A549 (cell line): ENCODE measurements around the gene FCSK. TPM values are rescaled to one million over a fixed set of nuclear protein-coding genes. Genes with fewer than 3 reads are reported as not detected.
A peak's percentile ranks its signal among the peaks of the same experiment; 100 is the strongest.

Source experiments
- CBX8 ChIP-seq: fragments of 200-600 bp; sonication (generic); IDR thresholded peaks from 2 replicates; pipeline ENCODE4 v1.6.1; 2016
- CHD2 ChIP-seq: fragments of 150-350 bp; IDR thresholded peaks from 2 replicates; pipeline ENCODE4 v1.6.1; 2014; ENCODE audit warnings: low read length; ENCODE audit not compliant: partially characterized antibody
- CHD4 ChIP-seq: fragments of 200-600 bp; sonication (generic); IDR thresholded peaks from 2 replicates; pipeline ENCODE4 v1.6.1; 2016; ENCODE audit warnings: antibody characterized with exemption, mild to moderate bottlenecking, borderline replicate concordance
- EHF ChIP-seq: fragments of 250-450 bp; sonication (Bioruptor Pico); IDR thresholded peaks from 2 replicates; pipeline ENCODE4 v1.5.0; 2020; ENCODE audit warnings: mild to moderate bottlenecking
- FOSL2 ChIP-seq, 2 experiments: fragments of 450-650 bp in 1 of 2; fragments of >200 bp in 1 of 2; sonication (Bioruptor Twin) in 1 of 2; formaldehyde crosslinking; IDR thresholded peaks; 2 replicates each; pipeline versions ENCODE4 v1.5.0 to v1.6.1; 2016 to 2020; ENCODE audit warnings: mild to moderate bottlenecking in 1 of 2, moderate library complexity in 1 of 2
- FOXS1 ChIP-seq: fragments of 250-450 bp; sonication (Bioruptor Pico); IDR thresholded peaks from 2 replicates; pipeline ENCODE4 v1.5.0; 2020; ENCODE audit warnings: mild to moderate bottlenecking, moderate library complexity
- HDAC2 ChIP-seq: fragments of 200-600 bp; sonication (generic); IDR thresholded peaks from 2 replicates; pipeline ENCODE4 v1.6.1; 2016
- HEYL ChIP-seq: fragments of 250-450 bp; sonication (Bioruptor Pico); IDR thresholded peaks from 2 replicates; pipeline ENCODE4 v1.8.0; 2021; ENCODE audit warnings: mild to moderate bottlenecking, moderate library complexity
- HOXA7 ChIP-seq: fragments of 250-450 bp; sonication (Bioruptor Pico); IDR thresholded peaks from 2 replicates; pipeline ENCODE4 v1.5.0; 2020; ENCODE audit warnings: mild to moderate bottlenecking, moderate library complexity
- HOXB13 ChIP-seq: fragments of 250-450 bp; sonication (Bioruptor Pico); IDR thresholded peaks from 2 replicates; pipeline ENCODE4 v1.5.0; 2020; ENCODE audit warnings: low read depth, mild to moderate bottlenecking, moderate library complexity
- JUN ChIP-seq, 2 experiments: fragments of >200 bp; sonication (Bioruptor Twin); formaldehyde crosslinking; IDR thresholded peaks; 2 replicates in 1 of 2; 3 replicates in 1 of 2; pipeline ENCODE4 v1.6.1; 2016 to 2017
- JUNB ChIP-seq: fragments of >200 bp; sonication (Bioruptor Twin); formaldehyde crosslinking; IDR thresholded peaks from 2 replicates; pipeline ENCODE4 v1.6.1; 2016
- KDM1A ChIP-seq: fragments of 200-600 bp; sonication (generic); IDR thresholded peaks from 2 replicates; pipeline ENCODE4 v1.6.1; 2016; ENCODE audit warnings: low read depth, mild to moderate bottlenecking
- KDM5A ChIP-seq: fragments of 200-600 bp; sonication (generic); IDR thresholded peaks from 2 replicates; pipeline ENCODE4 v1.6.1; 2016; ENCODE audit warnings: antibody characterized with exemption, mild to moderate bottlenecking
- MAFK ChIP-seq: fragments of 450-650 bp; IDR thresholded peaks from 2 replicates; pipeline ENCODE4 v1.6.1; 2014; ENCODE audit not compliant: partially characterized antibody
- MYC ChIP-seq: IDR thresholded peaks from 2 replicates; pipeline ENCODE4 v1.6.1; 2012; ENCODE audit warnings: mild to moderate bottlenecking, inconsistent platforms, low read length, improper control_type of control experiment, borderline replicate concordance
- NFE2L2 ChIP-seq: fragments of 150-350 bp; conservative IDR thresholded peaks from 2 replicates; pipeline ENCODE4 v1.6.1; 2014; ENCODE audit warnings: low read length
- NR3C1 ChIP-seq: fragments of >200 bp; sonication (Bioruptor Twin); formaldehyde crosslinking; IDR thresholded peaks from 3 replicates; pipeline ENCODE4 v1.6.1; 2017
- PHF8 ChIP-seq: fragments of 200-600 bp; sonication (generic); IDR thresholded peaks from 2 replicates; pipeline ENCODE4 v1.6.1; 2016; ENCODE audit warnings: low read depth, mild to moderate bottlenecking, antibody characterized with exemption, moderate library complexity, borderline replicate concordance
- POLR2A ChIP-seq: IDR thresholded peaks from 2 replicates; pipeline ENCODE4 v1.6.1; 2012; ENCODE audit warnings: mild to moderate bottlenecking, low read length
- POLR2AphosphoS2 ChIP-seq: conservative IDR thresholded peaks from 2 replicates; pipeline ENCODE4 v1.6.1; 2012; ENCODE audit warnings: low read length, improper control_type of control experiment, inconsistent platforms
- RAD21 ChIP-seq, 2 experiments: fragments of >200 bp in 1 of 2; sonication (Bioruptor Twin) in 1 of 2; formaldehyde crosslinking in 1 of 2; IDR thresholded peaks in 1 of 2; conservative IDR thresholded peaks in 1 of 2; 2 replicates in 1 of 2; 3 replicates in 1 of 2; pipeline ENCODE4 v1.6.1; 2012 to 2018; ENCODE audit warnings: inconsistent platforms in 1 of 2
- RARB ChIP-seq: fragments of 250-450 bp; sonication (Bioruptor Pico); IDR thresholded peaks from 2 replicates; pipeline ENCODE4 v1.8.0; 2021; ENCODE audit warnings: mild to moderate bottlenecking, moderate library complexity
- RFX5 ChIP-seq: fragments of 450-650 bp; IDR thresholded peaks from 2 replicates; pipeline ENCODE4 v1.7.1; 2014; ENCODE audit warnings: antibody characterized with exemption, mild to moderate bottlenecking, moderate library complexity
- RNF2 ChIP-seq: fragments of 200-600 bp; sonication (generic); IDR thresholded peaks from 2 replicates; pipeline ENCODE4 v1.6.1; 2016; ENCODE audit warnings: low read depth, mild to moderate bottlenecking, antibody characterized with exemption, moderate library complexity, borderline replicate concordance
- SMC3 ChIP-seq: fragments of >200 bp; sonication (Bioruptor Twin); formaldehyde crosslinking; IDR thresholded peaks from 3 replicates; pipeline ENCODE4 v1.6.1; 2018; ENCODE audit warnings: inconsistent platforms
- TFCP2L1 ChIP-seq: fragments of 250-450 bp; sonication (Bioruptor Pico); IDR thresholded peaks from 2 replicates; pipeline ENCODE4 v1.5.0; 2021; ENCODE audit warnings: mild to moderate bottlenecking
- ZSCAN20 ChIP-seq: fragments of 250-450 bp; sonication (Bioruptor Pico); IDR thresholded peaks from 2 replicates; pipeline ENCODE4 v1.8.0; 2022; ENCODE audit warnings: mild to moderate bottlenecking, moderate library complexity
- polyA plus RNA-seq, 4 experiments: library from polyadenylated mRNA; depleted of rRNA in 3 of 4; stranded (reverse); fragments of >200 nt; fragmentation: RNase III in 1 of 4; extraction: RNeasy Plus Mini Kit Qiagen cat#74134 plus additional on column Dnase treatment in 1 of 4; gene quantifications; 2 replicates in 3 of 4; 3 replicates in 1 of 4; pipeline ENCODE4 v1.2.3, GENCODE V29; 2011 to 2017
- TF ChIP-seq, protein P1 (sequence below): fragments of 250-450 bp; sonication (Bioruptor Pico); IDR thresholded peaks from 2 replicates; pipeline ENCODE4 v1.5.0; 2020; ENCODE audit warnings: low read depth, mild to moderate bottlenecking, moderate library complexity
- TF ChIP-seq, protein P2 (sequence below): fragments of 250-450 bp; sonication (Bioruptor Pico); IDR thresholded peaks from 2 replicates; pipeline ENCODE4 v1.5.0; 2021; ENCODE audit warnings: mild to moderate bottlenecking, moderate library complexity, borderline replicate concordance
- TF ChIP-seq, protein P3 (sequence below): fragments of >200 bp; sonication (Bioruptor Twin); formaldehyde crosslinking; IDR thresholded peaks from 2 replicates; pipeline ENCODE4 v1.6.1; 2016
- TF ChIP-seq, protein P4 (sequence below): IDR thresholded peaks from 2 replicates; pipeline ENCODE4 v1.6.1; 2012

FCSK gene
- polyA plus RNA-seq, 2 of the 4 experiments (the other 2 are of a cell fraction), result 5.7 to 6.8 TPM

DNA sequence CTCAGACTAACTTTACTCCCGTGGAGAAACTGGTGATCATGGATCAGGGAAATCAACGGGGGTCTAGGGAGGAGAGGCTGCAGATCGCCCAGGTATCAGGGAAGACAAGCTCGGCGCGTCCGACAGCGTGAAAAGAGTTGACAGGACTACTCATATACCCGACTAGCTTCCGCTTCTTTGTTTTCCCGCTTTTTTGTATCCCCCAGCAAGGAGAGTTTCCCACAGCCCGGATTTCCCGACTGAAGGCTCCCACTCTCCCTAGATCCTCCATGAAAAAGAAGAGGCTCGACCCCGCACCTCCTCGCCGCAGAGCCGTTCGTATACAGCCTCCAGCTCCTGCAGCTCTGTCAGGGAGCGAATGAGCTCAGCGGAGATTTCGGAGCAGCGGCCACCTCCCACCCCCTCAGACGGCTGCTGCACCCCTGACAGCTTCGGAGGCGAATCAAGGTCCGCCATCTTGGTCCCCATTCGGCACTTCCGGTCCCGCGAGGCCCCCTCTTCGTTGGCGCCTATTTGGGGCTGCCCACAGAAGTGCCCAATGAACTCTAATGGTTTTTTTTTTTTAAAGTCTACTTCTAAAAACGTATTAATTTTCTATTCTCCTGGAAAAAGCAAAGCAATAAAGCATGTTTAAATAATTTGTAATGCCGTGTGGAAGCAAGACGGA is 68.8 kb downstream of the FCSK start, which contains the start of gene COG4 (continued):
- TF ChIP-seq FOSL2 (IDR thresholded peaks at IDR 0.05) (no peak), FOSL2 (CRISPR knock-in tag; IDR thresholded peaks at IDR 0.05) (no peak), HDAC2 (peak; percentile 97), POLR2AphosphoS2 (no peak), JUNB (no peak), RARB (CRISPR knock-in tag) (no peak), CHD4 (no peak), MAFK (no peak), MYC (no peak), CHD2 (no peak), EHF (no peak), RNF2 (no peak), JUN (IDR thresholded peaks at IDR 0.05) (no peak; a peak in 1 of 5 replicates), CBX8 (no peak), KDM1A (no peak), HOXB13 (CRISPR knock-in tag) (no peak), SMC3 (no peak), NR3C1 (no peak), RAD21 (conservative IDR thresholded peaks at IDR 0.05 in 1 of 2, IDR thresholded peaks at IDR 0.05 in 1 of 2) (no peak), RFX5 (no peak), PHF8 (no peak), ZSCAN20 (CRISPR knock-in tag) (no peak), KDM5A (peak; percentile 98), HOXA7 (CRISPR knock-in tag) (no peak), POLR2A (peak; percentile 77), FOXS1 (no peak), HEYL (CRISPR knock-in tag) (no peak), NFE2L2 (no peak), TFCP2L1 (CRISPR knock-in tag) (no peak)
- TF ChIP-seq, protein P1, sequence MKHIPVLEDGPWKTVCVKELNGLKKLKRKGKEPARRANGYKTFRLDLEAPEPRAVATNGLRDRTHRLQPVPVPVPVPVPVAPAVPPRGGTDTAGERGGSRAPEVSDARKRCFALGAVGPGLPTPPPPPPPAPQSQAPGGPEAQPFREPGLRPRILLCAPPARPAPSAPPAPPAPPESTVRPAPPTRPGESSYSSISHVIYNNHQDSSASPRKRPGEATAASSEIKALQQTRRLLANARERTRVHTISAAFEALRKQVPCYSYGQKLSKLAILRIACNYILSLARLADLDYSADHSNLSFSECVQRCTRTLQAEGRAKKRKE (CRISPR knock-in tag), result no peak
- TF ChIP-seq, protein P2, sequence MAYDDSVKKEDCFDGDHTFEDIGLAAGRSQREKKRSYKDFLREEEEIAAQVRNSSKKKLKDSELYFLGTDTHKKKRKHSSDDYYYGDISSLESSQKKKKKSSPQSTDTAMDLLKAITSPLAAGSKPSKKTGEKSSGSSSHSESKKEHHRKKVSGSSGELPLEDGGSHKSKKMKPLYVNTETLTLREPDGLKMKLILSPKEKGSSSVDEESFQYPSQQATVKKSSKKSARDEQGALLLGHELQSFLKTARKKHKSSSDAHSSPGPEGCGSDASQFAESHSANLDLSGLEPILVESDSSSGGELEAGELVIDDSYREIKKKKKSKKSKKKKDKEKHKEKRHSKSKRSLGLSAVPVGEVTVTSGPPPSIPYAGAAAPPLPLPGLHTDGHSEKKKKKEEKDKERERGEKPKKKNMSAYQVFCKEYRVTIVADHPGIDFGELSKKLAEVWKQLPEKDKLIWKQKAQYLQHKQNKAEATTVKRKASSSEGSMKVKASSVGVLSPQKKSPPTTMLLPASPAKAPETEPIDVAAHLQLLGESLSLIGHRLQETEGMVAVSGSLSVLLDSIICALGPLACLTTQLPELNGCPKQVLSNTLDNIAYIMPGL (CRISPR knock-in tag), result no peak
- TF ChIP-seq, protein P3, sequence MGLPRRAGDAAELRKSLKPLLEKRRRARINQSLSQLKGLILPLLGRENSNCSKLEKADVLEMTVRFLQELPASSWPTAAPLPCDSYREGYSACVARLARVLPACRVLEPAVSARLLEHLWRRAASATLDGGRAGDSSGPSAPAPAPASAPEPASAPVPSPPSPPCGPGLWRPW, result no peak
- TF ChIP-seq, protein P4, sequence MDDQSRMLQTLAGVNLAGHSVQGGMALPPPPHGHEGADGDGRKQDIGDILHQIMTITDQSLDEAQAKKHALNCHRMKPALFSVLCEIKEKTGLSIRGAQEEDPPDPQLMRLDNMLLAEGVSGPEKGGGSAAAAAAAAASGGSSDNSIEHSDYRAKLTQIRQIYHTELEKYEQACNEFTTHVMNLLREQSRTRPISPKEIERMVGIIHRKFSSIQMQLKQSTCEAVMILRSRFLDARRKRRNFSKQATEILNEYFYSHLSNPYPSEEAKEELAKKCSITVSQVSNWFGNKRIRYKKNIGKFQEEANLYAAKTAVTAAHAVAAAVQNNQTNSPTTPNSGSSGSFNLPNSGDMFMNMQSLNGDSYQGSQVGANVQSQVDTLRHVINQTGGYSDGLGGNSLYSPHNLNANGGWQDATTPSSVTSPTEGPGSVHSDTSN, result no peak
